UCSD-AML1 (cell line): ENCODE data around the gene TRPC4AP.
"Not testable (repeated sequence)": the region's sequence is repeated elsewhere in the genome, so short reads cannot be mapped to it uniquely, and the experiment has no call there.

Experiments
- DNase-seq: peaks from one replicate; lab custom pipeline; 2025; ENCODE audit not compliant: unreplicated experiment; lab: John Stamatoyannopoulos, UW

The TRPC4AP gene

DNA sequence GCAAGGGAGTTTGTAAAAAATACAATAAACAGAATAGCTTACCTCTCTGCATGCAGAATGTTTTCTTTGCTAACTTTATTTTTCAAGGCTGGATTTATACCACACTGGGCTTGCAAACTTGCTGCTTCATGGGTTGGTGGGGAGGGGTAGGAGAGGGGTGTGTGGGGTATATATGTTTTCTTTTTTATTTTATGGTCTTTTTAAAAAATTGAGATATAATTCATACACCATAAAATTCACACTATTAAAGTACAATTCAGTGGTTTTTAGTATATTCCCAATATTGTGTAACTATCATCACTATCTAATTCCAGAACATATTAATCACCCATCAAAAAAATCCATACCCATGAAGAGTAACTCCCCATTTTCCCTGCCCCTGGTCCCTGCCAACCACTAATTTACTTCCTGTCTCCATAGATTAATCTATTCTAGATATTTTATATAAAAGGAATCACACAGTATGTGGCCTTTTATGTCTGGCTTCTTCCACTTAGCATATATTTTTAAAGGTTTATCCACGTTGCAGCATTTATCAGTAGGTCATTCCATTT is 14.3 kb upstream of the TRPC4AP start:
- DNase-seq: no peak

DNA sequence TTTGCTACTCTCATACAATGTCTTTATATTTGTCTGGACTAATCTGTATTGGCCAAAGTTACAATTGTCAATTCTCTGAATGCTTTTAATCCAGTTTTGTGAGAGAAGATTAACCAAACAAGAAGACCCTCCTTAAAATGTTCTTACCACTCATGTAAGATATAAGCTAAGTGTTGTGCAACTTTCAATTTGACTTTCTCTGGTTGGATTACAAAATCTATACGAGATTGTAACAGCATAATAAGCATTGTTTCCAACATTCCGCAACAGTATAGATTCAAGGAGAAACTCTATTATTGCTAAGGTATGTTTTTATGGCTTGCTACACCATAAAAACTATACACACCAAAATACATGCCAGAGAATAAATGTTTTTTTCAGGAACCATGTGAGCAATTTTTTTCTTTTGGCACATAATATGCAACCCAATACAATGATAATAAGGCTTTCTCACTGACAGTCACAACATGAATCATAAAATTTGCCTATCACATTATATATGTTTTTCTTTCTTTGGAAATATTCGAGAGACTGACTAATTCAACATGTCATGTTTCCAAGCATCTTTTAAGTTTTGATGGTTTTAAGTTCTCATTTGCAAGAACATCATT is 12.2 kb upstream of the TRPC4AP start:
- no peak for DNase-seq

DNA sequence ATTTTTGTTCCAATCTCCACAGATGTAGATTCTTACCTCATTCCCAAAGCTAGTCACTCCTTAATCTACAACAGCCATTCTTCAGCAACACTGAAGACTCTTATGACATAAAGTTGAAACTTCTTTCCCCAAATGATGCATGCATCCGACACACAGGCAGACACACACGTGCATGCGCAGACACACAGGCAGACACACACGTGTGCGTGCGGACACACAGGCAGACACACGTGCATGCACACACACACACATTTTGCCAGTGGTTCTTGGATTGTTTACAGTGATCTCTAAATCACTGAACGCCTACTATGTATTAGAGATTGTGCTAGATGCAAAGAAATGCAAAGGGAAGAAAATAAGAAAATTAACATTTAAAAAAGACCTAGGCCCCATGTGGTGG is 9.0 kb upstream of the TRPC4AP start:
- DNase-seq: no peak

DNA sequence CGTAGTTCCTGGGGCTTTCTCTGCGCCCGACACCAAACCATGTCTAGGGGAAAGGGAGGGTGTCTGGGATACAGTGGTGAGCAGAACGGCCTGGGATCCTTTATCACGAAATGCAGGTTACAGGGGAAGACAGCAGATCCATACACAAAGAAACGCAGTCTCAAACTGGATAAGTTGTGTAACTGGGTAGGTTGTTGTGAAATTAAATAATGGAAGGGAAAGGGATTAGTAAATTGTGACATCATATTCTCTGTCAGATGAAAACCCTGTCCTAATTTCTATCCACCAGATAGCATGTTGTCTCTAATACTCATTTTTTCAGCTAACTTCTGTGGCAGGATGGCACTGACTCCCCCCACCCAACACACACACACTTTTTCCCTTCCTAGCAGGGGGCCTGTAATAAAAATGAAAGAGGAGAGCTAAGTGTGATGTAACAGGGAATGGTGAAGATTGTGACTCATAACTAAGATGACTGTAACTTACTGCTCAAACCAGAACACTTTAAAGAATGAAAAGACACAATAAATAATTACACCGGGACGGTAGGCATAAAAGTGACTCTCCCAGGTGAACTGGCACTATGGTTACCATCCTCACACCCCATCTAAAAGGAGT is 769 bp upstream of the TRPC4AP start:
- DNase-seq: no peak

DNA sequence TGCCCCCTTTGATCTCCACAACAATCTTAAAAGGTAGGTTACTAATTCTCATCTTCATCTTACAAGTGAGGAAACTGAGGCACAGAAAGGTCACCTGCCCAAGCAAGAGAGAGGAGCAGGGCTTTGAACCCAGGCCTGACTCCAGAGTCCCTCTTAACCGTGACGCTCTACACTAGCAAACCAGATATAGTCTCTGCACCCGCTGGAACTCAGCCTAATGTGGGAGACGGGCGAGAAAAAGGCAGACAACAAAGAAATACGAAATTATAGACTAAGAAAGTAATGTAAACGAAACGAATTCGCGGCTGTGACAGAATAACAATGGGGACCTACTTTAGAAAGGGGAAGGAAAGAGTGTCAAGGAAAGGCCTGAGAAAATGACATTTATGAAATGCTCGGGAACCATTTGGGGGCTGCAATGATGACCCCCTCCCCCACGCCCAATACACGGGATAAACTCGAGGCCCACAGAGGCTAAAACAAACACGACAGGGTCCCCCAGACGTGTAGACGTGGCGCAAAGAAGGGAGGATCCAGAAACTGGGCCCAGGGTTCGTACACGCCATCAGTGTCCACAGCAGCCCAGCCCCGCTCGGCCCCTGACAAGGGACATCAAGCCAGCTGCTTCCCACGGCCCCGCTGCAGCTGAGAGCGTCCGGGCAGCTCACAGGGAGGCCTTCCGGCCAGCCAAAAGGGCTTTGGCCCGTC is 637 bp downstream of the TRPC4AP start:
- no peak for DNase-seq

DNA sequence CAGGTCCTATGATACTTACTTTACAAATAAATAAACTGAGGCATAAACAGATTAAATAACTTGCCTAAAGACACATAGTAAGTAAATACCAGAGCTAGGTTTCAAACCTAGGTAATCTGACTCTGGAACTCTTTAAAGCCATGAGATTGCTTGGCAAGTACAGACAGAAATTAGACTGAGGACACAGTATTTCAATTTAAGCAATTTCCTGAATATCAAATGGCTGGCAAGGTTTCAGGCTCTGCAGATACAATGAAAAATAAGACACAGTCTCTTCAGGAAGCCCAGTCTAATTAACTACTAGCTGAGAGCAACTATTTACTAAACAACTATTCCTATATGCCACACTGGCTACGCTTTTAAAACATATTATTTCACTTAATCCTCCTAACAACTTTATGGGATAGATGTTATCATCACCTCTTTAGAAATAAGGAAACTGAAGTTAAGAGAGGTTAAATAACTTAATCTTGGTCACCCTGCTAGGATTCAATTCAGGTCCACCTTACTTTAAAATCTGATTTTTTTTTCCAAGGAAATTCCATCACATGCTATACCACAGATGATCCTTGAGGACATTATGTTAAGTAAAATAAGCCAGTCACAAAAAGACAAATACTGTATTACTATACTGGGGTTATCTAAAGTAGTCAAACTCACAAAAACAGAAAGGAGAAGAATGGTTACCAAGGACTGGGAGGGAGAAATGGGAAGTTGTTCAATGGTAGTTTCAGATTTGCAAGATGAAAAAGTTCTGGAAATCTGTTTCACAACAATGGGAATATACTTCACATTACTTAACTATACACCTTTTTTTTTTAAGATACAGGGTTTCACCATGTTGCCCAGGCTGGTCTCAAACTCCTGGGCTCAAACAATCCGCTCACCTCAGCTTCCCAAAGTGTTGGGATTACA is 4.1 kb downstream of the TRPC4AP start:
- no peak for DNase-seq

DNA sequence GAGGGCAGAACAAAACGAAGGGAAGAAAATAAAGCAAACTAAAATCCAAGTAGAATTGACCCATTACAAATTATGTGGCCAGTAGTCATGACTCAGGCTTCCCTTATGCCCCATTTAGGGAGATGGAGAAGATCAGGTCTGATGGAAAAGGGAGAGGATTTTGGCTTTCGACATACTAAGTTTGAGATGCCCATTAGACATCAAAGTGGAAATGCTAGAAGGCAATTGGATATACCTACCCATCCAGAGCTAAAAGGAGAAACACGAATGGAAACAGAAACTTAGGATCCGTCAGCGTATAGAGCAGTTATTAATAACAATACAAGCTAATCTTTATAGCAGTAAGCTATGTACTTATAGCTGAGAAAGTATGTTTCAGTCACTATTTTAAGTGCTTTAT is 4.8 kb downstream of the TRPC4AP start:
- no peak for DNase-seq

DNA sequence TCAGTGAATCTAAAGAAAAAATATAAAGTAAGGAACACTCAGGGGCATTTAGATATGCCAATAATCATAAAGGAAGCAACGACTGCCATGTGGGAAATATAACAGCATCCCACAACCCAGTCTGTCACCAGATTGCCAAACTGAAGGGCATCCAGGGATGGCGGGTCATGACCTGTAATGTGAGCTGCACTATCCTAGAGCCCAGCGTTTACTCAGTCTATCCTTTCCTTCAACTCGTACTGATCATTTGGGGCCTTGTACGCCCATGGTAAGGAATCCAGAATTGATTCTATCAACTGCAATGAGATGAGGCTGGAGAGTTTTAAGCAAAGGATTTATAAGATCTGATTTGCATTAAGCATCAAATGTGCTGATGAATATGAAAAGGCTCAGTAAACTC is 5.3 kb downstream of the TRPC4AP start:
- no peak for DNase-seq

DNA sequence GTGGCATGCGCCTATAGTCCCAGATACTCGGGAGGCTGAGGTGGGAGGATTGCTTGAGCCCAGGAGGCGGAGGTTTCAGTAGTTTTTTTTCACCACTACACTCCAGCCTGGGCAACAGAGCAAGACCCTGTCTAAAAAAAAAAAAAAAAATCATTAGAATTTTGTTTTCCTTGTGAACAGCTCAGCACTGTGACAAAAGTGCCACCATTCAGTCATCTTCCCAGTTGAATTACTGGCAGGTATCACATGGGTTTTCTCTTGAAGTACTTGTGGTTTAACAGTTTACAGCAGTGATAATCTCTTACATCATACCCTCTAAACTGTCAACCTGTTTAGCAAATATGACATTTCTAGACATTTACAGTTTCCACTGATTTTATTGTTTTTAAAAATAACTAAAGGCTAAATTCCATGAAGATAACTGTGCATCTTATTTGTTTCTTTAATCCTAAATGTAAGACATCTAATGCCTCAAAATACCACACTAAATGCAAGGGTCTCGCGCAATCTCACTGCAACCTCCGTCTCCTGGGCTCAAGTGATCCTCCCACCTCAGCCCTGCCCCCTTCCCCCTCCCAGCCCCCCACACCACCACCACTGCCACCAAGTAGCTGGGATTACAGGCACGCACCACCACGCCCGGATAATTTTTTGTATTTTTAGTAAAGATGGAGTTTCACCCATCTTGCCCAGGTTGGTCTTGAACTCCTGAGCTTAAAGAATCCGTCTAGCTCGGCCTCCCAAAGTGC is 7.0 kb downstream of the TRPC4AP start:
- no peak for DNase-seq

DNA sequence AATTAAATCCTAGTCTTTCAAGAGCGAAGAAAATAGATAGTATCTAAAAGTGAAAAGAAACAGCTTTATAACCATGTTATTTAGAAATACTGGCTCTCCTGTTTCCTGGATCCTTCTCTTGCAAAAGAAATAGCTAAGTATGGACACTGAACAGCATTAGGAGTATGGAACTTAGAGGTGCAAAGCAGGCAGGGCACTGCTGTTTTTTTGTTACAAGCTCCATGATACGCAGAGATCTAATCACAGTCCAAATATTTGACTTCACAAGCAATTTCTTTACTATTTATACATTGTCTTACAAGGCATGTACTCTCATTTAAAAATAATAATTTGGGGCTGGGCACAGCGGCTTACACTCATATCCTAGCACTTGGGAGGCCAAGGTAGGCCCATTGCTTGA is 7.6 kb downstream of the TRPC4AP start:
- no peak for DNase-seq

DNA sequence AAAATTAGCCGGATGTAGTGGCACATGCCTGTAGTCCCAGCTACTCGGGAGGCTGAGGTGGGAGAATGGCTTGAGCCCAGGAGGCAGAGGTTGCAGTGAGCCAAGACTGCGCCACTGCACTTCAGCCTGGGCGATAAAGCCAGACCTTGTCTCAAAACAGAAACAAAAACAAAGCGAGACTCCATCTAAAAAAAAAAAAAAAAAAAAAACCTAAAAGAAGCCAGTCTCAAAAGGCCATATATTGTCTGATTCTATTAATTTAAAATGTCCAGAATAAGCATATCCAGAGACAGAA is 12.3 kb downstream of the TRPC4AP start:
- DNase-seq: not testable (repeated sequence)

DNA sequence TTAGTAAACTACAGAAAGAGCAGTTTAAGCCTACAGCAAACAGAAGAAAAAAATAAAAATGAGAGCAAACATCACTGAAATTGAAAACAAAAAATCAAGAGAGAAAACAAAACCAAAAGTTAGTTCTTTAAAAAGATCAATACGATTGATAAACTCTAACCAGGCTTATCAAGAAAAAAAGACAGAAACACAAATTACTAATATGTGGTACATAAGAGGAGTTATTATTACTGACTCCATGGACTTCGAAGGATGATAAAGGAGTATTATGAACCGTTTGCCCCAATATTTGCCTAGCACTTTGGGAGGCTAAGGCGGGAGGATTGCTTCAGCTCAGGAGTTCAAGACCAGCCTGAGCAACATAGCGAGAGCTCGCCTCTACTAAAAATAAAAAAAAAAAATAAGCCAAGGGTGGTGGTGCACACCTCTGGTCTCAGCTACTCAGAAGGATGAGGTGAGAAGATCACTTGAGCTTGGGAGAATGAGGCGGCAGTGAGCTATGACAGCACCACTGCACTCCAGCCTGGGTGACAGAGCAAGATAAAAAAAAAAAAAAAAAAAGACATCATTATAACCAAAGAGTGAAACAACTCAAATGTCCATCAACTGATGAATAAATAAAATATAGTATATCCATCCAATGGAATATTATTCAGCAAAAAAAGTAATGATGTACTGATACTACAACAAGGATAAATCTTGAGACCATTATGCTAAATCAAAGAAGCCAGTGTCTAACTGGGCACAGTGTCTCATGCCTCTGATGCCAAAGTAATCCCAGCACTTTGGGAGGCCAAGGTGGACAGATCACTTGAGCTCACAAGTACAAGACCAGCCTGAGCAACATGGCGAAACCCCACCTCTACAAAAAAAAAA is 12.9 kb downstream of the TRPC4AP start:
- no peak for DNase-seq

DNA sequence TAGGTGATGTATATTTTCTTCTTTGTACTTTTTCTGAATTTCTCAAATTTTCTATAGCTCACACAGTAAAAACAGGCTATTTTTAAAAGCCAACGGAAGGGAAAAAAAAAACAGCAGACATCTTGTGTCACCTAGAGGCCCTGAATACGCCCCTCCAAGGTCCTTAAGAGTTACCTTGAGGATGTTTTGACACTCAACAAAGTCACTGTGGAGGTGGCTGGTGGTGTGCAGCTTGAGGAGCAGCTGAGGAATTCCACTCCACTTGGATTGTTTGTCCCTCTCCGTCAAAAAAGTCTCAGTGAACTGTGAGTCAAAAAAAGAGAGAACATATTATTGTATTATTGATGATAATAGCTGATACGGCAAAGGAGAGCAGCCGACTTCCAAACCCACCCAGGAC is 14.7 kb downstream of the TRPC4AP start:
- no peak for DNase-seq

DNA sequence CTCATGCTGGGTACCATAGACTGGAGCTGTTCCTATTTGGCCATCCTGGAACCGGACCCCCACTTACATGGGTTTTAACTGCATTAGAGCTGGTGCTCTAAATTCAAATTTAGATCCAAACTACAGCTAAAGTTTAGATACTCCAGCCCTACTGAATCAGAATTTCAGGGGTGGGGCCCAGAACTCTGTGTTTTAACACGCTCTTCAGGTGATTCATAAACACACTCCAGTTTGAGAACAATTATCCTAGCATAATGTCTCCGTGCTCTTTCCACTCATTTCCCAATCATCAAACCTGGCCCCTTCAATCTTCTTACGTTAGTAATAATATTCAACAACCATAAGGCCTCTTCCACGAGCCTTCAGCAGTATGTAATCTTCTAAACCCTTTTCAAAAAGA is 15.3 kb downstream of the TRPC4AP start:
- no peak for DNase-seq

DNA sequence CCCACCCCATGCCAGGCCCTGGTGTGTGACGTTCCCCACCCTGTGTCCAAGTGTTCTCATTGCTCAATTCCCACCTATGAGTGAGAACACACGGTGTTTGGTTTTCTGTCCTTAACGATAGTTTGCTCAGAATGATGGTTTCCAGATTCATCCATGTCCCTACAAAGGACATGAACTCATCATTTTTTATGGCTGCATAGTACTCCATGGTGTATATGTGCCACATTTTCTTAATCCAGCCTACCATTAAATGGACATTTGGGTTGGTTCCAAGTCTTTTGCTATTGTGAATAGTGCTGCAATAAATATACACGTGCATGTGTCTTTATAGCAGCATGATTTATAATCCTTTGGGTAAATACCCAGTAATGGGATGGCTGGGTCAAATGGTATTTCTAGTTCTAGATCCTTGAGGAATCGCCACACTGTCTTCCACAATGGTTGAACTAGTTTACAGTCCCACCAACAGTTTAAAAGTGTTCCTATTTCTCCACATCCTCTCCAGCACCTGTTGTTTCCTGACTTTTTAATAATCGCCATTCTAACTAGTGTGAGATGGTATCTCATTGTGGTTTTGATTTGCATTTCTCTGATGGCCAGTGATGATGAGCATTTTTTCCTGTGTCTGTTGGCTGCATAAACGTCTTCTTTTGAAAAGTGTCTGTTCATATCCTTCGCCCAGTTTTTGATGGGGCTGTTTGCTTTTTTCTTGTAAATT is 21.0 kb downstream of the TRPC4AP start:
- DNase-seq: not testable (repeated sequence)

DNA sequence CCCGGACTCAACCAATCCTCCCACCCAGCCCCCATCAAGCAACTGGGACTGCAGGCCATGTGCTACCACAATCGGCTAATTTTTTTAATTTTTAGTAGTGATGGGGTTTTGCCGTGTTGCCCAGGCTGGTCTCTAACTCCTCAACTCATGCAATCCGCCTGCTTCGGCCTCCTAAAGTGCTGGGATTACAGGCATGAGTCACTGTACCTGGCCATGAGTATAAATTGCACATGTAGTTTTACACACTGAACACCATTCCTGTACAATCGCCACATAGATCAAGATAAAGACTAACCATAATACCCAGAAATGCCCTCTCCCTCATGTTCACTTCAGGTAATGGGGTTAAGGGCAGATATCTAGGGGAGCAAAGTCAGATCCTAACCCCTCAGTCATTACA is 26.4 kb downstream of the TRPC4AP start:
- no peak for DNase-seq

DNA sequence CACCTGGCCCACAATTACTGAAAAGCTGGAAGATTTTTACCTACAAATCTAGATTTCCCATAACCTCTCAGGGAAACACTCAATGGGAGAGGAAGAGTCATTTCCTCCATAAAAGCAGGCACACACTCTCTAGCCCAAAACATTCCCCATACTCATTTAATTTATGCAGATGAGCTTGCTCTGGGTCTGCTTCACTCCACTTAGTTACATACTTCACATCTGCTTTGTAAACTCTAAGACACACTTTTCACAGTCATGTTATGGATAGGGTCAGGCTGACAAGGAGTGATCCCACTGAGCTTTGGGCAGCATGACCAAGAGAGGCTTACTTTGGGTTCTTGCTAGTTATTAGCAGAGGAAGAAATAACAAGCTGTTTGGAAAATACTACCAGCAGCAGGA is 27.4 kb downstream of the TRPC4AP start:
- DNase-seq: no peak

DNA sequence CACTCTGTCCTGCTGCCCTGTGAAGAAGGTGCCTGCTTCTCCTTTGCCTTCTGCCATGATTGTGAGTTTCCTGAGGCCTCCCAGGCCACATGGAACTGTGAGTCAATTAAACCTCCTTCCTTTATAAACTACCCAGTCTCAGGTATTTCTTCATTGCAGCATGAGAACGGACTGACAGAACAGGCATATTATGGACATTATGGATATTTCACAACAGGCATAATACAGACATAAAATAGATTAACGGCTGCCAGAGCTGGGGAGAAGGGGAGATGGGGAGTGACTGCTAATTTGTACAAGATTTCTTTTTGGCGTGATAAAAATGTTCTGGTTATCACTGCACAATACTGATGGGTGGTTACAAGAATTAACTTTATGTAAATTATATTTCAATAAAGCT is 29.4 kb downstream of the TRPC4AP start:
- DNase-seq: no peak

DNA sequence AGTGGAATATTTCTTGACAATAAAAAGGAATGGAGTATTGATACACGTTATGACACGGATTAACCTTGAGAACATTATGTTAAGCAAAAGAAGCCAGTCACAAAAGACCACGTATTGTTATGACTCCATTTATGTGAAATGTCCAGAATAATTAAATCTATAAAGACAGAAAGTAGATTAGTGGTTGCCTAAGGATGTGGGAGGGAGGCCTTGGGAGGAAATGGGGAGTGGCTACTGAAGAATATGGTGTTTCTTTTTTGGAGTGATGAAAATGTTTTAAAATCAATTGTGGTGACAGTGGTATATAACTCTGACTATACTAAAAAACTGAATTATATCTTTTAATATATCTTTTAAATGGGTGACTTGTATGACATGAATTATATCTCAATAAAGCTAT is 30.1 kb downstream of the TRPC4AP start:
- DNase-seq: no peak
